HepG2 (cell line): ENCODE results near the gene HPDL. TPM values are rescaled to one million over a fixed set of nuclear protein-coding genes. Genes with fewer than 3 reads are reported as not detected.

Experiments used
- ATAC-seq: fragments of 200-7000 bp; cut with Tn5 transposase; 3 replicates; pipeline ENCODE4 v1.9.1; 2020; ENCODE audit warnings: mild to moderate bottlenecking, moderate library complexity
- BruUV-seq: library from RNA; stranded (reverse); fragments of 400-500 nt; replicated peaks from 2 replicates; lab custom pipeline; 2021; lab: Mats Ljungman, UMichigan
- CTCF ChIA-PET: fragments of 300-600 bp; formaldehyde crosslinking; extraction: SDS; loops from one replicate; lab custom pipeline; 2021; ENCODE audit warnings: low total read pairs, inconsistent platforms, low intra/inter-chr PET ratio; lab: Yijun Ruan, JAX
- POLR2A ChIA-PET: fragments of 350-600 bp; sonication (Branson Sonifier 250); formaldehyde crosslinking; loops from one replicate; lab custom pipeline; 2020; ENCODE audit warnings: antibody characterized with exemption, inconsistent platforms; lab: Yijun Ruan, JAX
- DNase-seq: peaks from one replicate; pipeline ENCODE4 v3.0.0-alpha.2; 2015; ENCODE audit warnings: low spot score
- FAIRE-seq: peaks from 3 replicates; lab custom pipeline; 2011; peaks lifted over from hg19 to GRCh38; lab: Jason Lieb, UNC
- H2AFZ ChIP-seq: one replicate; pipeline ENCODE4 v1.6.1; 2011; ENCODE audit warnings: low read length, inconsistent platforms
- H3K27ac ChIP-seq: fragments of 300-600 bp; 3 replicates; pipeline ENCODE4 v1.8.0; 2011; ENCODE audit warnings: mixed run types, mild to moderate bottlenecking, mixed read lengths, low read length, inconsistent platforms; ENCODE audit not compliant: insufficient read depth; ENCODE audit errors: extremely low read length
- H3K27me3 ChIP-seq, 2 experiments: fragments of 200-600 bp in 1 of 2; 2 replicates in 1 of 2; 3 replicates in 1 of 2; pipeline versions ENCODE4 v1.6.0 to v1.8.0; 2011; ENCODE audit warnings: low read length in 2 of 2, mild to moderate bottlenecking in 2 of 2, moderate library complexity in 2 of 2, inconsistent platforms in 1 of 2; ENCODE audit not compliant: insufficient read depth in 2 of 2, control insufficient read depth in 1 of 2
- H3K36me3 ChIP-seq, 2 experiments: fragments of 200-600 bp in 1 of 2; replicated peaks in 1 of 2; 2 replicates in 1 of 2; 3 replicates in 1 of 2; pipeline versions ENCODE4 v1.5.1 to v1.8.0; 2011; ENCODE audit warnings: low read length in 2 of 2, inconsistent platforms in 1 of 2; ENCODE audit not compliant: insufficient read depth in 2 of 2, control insufficient read depth in 1 of 2
- H3K4me1 ChIP-seq: 2 replicates; pipeline ENCODE4 v1.5.1; 2012; ENCODE audit warnings: low read length, inconsistent platforms; ENCODE audit not compliant: insufficient read depth
- H3K4me2 ChIP-seq: 2 replicates; pipeline ENCODE4 v1.6.0; 2011; ENCODE audit warnings: low read depth, low read length, inconsistent platforms
- H3K4me3 ChIP-seq, 3 experiments: fragments of 200-600 bp in 1 of 3; sonication (generic), shearing (Covaris generic) in 1 of 3; replicated peaks in 1 of 3; 2 replicates each; pipeline ENCODE4 v1.5.1; 2011 to 2016; ENCODE audit warnings: low read length in 3 of 3, inconsistent platforms in 2 of 3, low read depth in 2 of 3, mild to moderate bottlenecking in 2 of 3, control low read depth in 1 of 3, mixed read lengths in 1 of 3; ENCODE audit not compliant: insufficient read depth in 1 of 3
- H3K79me2 ChIP-seq: one replicate; pipeline ENCODE4 v1.6.1; 2011; ENCODE audit warnings: low read length, inconsistent platforms; ENCODE audit not compliant: insufficient read depth
- H3K9ac ChIP-seq: 2 replicates; pipeline ENCODE4 v1.6.0; 2011; ENCODE audit warnings: mild to moderate bottlenecking, low read depth, low read length, inconsistent platforms; ENCODE audit not compliant: insufficient read depth
- H3K9me3 ChIP-seq: 2 replicates; pipeline ENCODE4 v1.5.1; 2012; ENCODE audit warnings: mild to moderate bottlenecking, low read length
- H4K20me1 ChIP-seq: 2 replicates; pipeline ENCODE4 v1.6.0; 2011; ENCODE audit warnings: inconsistent platforms, mild to moderate bottlenecking, low read length, moderate library complexity; ENCODE audit not compliant: insufficient read depth
- POLR2AphosphoS5 ChIP-seq: IDR thresholded peaks from 2 replicates; pipeline ENCODE4 v1.6.1; 2012; ENCODE audit warnings: low read depth, low read length
- RBM22 ChIP-seq: fragments of 200-400 bp; formaldehyde crosslinking; optimal IDR thresholded peaks from 2 replicates; pipeline ENCODE3; 2017; ENCODE audit warnings: mild to moderate bottlenecking, low read length, moderate library complexity
- ZNF282 ChIP-seq: fragments of 450-650 bp; IDR thresholded peaks from 2 replicates; pipeline ENCODE4 v1.6.1; 2018; ENCODE audit not compliant: partially characterized antibody
- ZNF441 ChIP-seq: sonication (generic); formaldehyde crosslinking; IDR thresholded peaks from 2 replicates; pipeline ENCODE4 v1.7.0; 2021; ENCODE audit warnings: missing genetic modification reagents, borderline replicate concordance
- WGBS: methylation state at CpG from one replicate; pipeline ENCODE4 v1.1.6; 2017; ENCODE audit warnings: low lambda C conversion rate; 5-methylcytosine and 5-hydroxymethylcytosine counted together
- in situ Hi-C: cut with HindIII; loops from 2 replicates; pipeline ENCODE4 v1.10.0; 2017; ENCODE audit warnings: low pct_unique_long_range_greater_than_20kb; ENCODE audit not compliant: extremely low pct_ligation_motif_present
- intact Hi-C: fragments of 100-400 bp; cut with micrococcal nuclease; formaldehyde crosslinking; loops from one replicate; pipeline ENCODE4 v1.10.0; 2022; ENCODE audit not compliant: unreplicated experiment
- polyA plus RNA-seq, 8 experiments: library from polyadenylated mRNA; depleted of rRNA in 3 of 8; stranded (reverse) in 7 of 8; unstranded in 1 of 8; fragments of >200 nt; fragmentation: Illumina TruSeq in 4 of 8; extraction: Trizol in 4 of 8; gene quantifications; 2 replicates each; pipeline versions ENCODE4 v1.2.1 to v1.2.3, GENCODE V29; 2011 to 2016; ENCODE audit warnings: low read depth in 4 of 8, missing spikeins in 1 of 8, mixed read lengths in 1 of 8; ENCODE audit not compliant: insufficient read depth in 1 of 8
- total RNA-seq, 5 experiments: library from RNA; depleted of rRNA; stranded (reverse); fragments of >200 nt; fragmentation: Illumina TruSeq; extraction: Trizol; gene quantifications; 2 replicates each; pipeline ENCODE4 v1.2.3, GENCODE V29; 2016; ENCODE audit warnings: low read depth in 1 of 5
- TF ChIP-seq, protein P1 (sequence below): sonication (generic); formaldehyde crosslinking; IDR thresholded peaks from 2 replicates; pipeline ENCODE4 v1.9.0; 2022; ENCODE audit warnings: low read depth, missing genetic modification reagents
- TF ChIP-seq, protein P2 (sequence below): IDR thresholded peaks from 2 replicates; pipeline ENCODE4 v1.6.1; 2012; ENCODE audit warnings: inconsistent platforms

Gene HPDL
- total and polyA plus RNA-seq, 2 of the 13 experiments (the other 11 are each of a cell fraction or from before 2014, with no cell fraction given), result not detected

DNA sequence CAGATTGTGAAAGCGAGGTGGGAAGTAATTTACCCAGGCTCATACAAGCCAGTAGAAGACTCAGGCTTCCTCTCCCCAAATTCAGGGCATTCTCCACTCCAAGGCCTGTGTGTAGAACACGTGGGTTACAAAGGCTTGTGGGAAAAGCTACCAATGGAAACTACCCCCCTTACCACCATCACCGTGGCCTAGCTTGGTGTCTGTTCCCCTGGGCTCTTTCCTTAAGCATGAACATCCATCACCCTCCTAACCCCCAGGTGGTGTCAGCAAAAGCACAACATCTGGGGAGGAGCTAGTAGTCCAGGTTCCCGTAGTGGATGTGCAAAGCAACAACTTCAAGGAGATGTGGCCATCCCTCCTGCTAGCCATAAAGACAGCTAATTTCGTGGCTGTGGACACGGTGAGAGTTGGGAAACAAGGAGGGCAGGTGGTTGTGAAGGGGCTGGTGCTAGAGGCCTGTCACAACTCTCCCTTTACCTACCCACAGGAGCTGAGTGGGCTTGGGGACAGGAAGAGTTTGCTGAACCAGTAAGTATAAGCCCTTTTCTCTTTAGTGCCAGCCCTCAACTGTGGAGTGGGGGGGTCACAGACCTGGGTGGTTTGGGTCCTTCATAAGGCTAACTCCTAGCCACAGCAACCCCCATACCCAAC lies 14.2 kb downstream of the HPDL start (continued):
- TF ChIP-seq, protein P1, sequence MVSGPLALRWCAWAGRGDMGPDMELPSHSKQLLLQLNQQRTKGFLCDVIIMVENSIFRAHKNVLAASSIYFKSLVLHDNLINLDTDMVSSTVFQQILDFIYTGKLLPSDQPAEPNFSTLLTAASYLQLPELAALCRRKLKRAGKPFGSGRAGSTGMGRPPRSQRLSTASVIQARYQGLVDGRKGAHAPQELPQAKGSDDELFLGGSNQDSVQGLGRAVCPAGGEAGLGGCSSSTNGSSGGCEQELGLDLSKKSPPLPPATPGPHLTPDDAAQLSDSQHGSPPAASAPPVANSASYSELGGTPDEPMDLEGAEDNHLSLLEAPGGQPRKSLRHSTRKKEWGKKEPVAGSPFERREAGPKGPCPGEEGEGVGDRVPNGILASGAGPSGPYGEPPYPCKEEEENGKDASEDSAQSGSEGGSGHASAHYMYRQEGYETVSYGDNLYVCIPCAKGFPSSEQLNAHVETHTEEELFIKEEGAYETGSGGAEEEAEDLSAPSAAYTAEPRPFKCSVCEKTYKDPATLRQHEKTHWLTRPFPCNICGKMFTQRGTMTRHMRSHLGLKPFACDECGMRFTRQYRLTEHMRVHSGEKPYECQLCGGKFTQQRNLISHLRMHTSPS (CRISPR knock-in tag), result 0 out of 2 replicates have a peak, but pooled peaks have one; percentile 27
- 0 out of 2 replicates have a peak, but pooled peaks have one; percentile 4 for TF ChIP-seq ZNF441
- TF ChIP-seq, protein P2, sequence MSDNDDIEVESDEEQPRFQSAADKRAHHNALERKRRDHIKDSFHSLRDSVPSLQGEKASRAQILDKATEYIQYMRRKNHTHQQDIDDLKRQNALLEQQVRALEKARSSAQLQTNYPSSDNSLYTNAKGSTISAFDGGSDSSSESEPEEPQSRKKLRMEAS, result 0 out of 2 replicates have a peak, but pooled peaks have one; percentile 40

DNA sequence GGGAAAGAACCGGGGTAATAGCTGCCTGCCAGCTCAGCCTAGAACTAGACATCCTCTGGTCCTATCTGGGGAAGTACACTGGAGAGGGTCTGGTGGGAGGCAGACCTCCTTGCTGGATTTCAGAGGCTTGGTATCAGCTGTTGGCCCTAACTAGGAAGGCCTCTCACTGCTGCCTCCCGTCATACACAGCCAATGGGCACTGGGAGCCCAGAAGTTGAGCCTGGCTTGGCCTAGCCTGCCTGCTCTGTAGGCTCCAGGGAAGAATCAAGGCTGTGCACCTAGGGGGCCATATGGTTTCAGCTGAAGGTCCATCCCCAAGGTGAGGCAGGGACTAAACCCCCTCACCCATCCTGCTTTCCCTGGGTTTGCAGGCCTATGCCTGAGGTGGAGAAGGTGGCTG lies 17.8 kb downstream of the HPDL start:
- 90% methylated on average over 2 of the region's 2 CpGs for WGBS
- ChIA-PET POLR2A (interaction anchor here (1.1 to 2.7 kb wide), 3 partner anchors 8 to 146 kb away, joined by 4 to 8 read pairs (median 4); partner anchors contain the start of gene TESK2), CTCF (no interaction called here)
- peaks cover 18% of the 10 kb centered on the region for H3K4me1 ChIP-seq
- H3K9me3 ChIP-seq, result no peaks in the 10 kb centered on the region
- H3K9ac ChIP-seq, result no peak overlapping the region
- H2AFZ ChIP-seq, result no peak overlapping the region
- DNase-seq (no peak), ATAC-seq (no peak), FAIRE-seq (no peak)
- in situ Hi-C loops (no loop called here), intact Hi-C loops (loop anchor here (5.0 kb wide), 1 partner anchor 148 kb away; the partner anchor contains the start of gene TESK2)
- no peak overlapping the region for H3K4me3 ChIP-seq
- H3K79me2 ChIP-seq, result peaks cover 20% of the 10 kb centered on the region
- peaks cover 15 to 36% of the 10 kb centered on the region in 2 experiments for H3K36me3 ChIP-seq
- BruUV-seq, result no TSS peak
- H3K4me2 ChIP-seq, result no peak overlapping the region
- H4K20me1 ChIP-seq, result no peaks in the 10 kb centered on the region
- no peak overlapping the region for H3K27ac ChIP-seq
- TF ChIP-seq POLR2AphosphoS5 (0 out of 2 replicates have a peak, but pooled peaks have one; percentile 38), RBM22 (peak; percentile 78), ZNF282 (no peak)
- no peaks in the 10 kb centered on the region; a peak in 1 of 5 replicates for H3K27me3 ChIP-seq
